AG04450 (cell line): ENCODE data around the gene CEACAM4. TPM values are rescaled to one million over a fixed set of nuclear protein-coding genes. Genes with fewer than 3 reads are reported as not detected.
A peak's percentile ranks its signal among the peaks of the same experiment; 100 is the strongest.

Source experiments
- CTCF ChIA-PET: fragments of 300-600, 350-600 bp; formaldehyde crosslinking; extraction: SDS; loops from one replicate; lab custom pipeline; 2022; ENCODE audit warnings: antibody characterized with exemption, inconsistent platforms; lab: Charles Lee
- POLR2A ChIA-PET: fragments of 350-600 bp; formaldehyde crosslinking; extraction: SDS; loops from one replicate; lab custom pipeline; 2021; ENCODE audit warnings: antibody characterized with exemption, inconsistent platforms; lab: Yijun Ruan, JAX
- DNase-seq: peaks from one replicate; pipeline ENCODE4 v3.0.0-alpha.2; 2011; ENCODE audit warnings: low read depth, low spot score
- H3K27ac ChIP-seq: one replicate; pipeline ENCODE4 v1.5.1; 2012; ENCODE audit warnings: low read depth, low read length, control low read depth
- H3K27me3 ChIP-seq: one replicate; pipeline ENCODE4 v1.6.0; 2012; ENCODE audit warnings: low read length; ENCODE audit not compliant: control insufficient read depth, insufficient read depth
- H3K4me3 ChIP-seq: 2 replicates; pipeline ENCODE4 v1.5.1; 2011; ENCODE audit warnings: mild to moderate bottlenecking, low read depth, low read length, control low read depth
- H3K9me3 ChIP-seq: 2 replicates; pipeline ENCODE4 v1.5.1; 2012; ENCODE audit warnings: low read length; ENCODE audit not compliant: control insufficient read depth, insufficient read depth
- CTCF ChIP-seq: IDR thresholded peaks from 2 replicates; pipeline ENCODE4 v1.5.1; 2011; ENCODE audit warnings: low read depth, low read length, control low read depth, inconsistent platforms
- polyA plus RNA-seq: library from polyadenylated mRNA; depleted of rRNA; stranded (reverse); fragments of >200 nt; gene quantifications from 2 replicates; pipeline ENCODE4 v1.2.3, GENCODE V29; 2011

Gene CEACAM4
- polyA plus RNA-seq, 1 experiment: not detected

- DNase-seq: peak; percentile 6
- Histone ChIP-seq H3K4me3 (no peak overlapping the region), H3K9me3 (no peaks in the 10 kb centered on the region), H3K27me3 (no peaks in the 10 kb centered on the region), H3K27ac (no peak overlapping the region)
- CTCF ChIA-PET: interaction anchor here (1.0 to 1.5 kb wide), 4 partner anchors 9 to 146 kb away, joined by 3 to 5 read pairs (median 3); no protein-coding TSS in a partner anchor
- peak; percentile 59 for TF ChIP-seq CTCF
- POLR2A ChIA-PET: no interaction called here
Measured at GRCh38 chr19:41595258-41595889, 31.5 kb downstream of the CEACAM4 start.

- ChIA-PET CTCF (interaction anchor here (0.7 kb wide), 1 partner anchor 142 kb away, joined by 3 read pairs; no protein-coding TSS in a partner anchor), POLR2A (no interaction called here)
- no peak for DNase-seq
- Histone ChIP-seq H3K27ac (no peak overlapping the region), H3K9me3 (no peaks in the 10 kb centered on the region), H3K4me3 (no peak overlapping the region), H3K27me3 (no peaks in the 10 kb centered on the region)
- no peak for TF ChIP-seq CTCF
Measured at GRCh38 chr19:41591951-41592562, 34.8 kb downstream of the CEACAM4 start.

GRCh38 chr19:41590936-41591335 is 35.9 kb downstream of the CEACAM4 start:
- no peak for DNase-seq
- Histone ChIP-seq H3K4me3 (no peak overlapping the region), H3K9me3 (no peaks in the 10 kb centered on the region), H3K27me3 (no peaks in the 10 kb centered on the region), H3K27ac (no peak overlapping the region)
- ChIA-PET POLR2A (no interaction called here), CTCF (no interaction called here)
- TF ChIP-seq CTCF: no peak

- no peak for DNase-seq
- no peaks in the 10 kb centered on the region for H3K9me3 ChIP-seq
- no peak overlapping the region for H3K4me3 ChIP-seq
- CTCF ChIA-PET: no interaction called here
- POLR2A ChIA-PET: no interaction called here
- no peaks in the 10 kb centered on the region for H3K27me3 ChIP-seq
- H3K27ac ChIP-seq: no peak overlapping the region
- no peak for TF ChIP-seq CTCF
Measured at GRCh38 chr19:41589371-41589770, 37.5 kb downstream of the CEACAM4 start.
